Sigmoid colon (tissue), 4 donors: Measurements from ENCODE around the gene MITF.

Source experiments
- EP300 ChIP-seq, 4 donors: sonication (generic); formaldehyde crosslinking; IDR thresholded peaks; one replicate each; pipeline ENCODE4 v1.6.1; 2017; ENCODE audit warnings: antibody characterized with exemption in 4 of 4
- POLR2A ChIP-seq, 2 donors: fragments of 450-650 bp; IDR thresholded peaks; one replicate each; pipeline ENCODE4 v1.6.1; 2016; ENCODE audit warnings: antibody characterized with exemption in 2 of 2, mild to moderate bottlenecking in 2 of 2, moderate library complexity in 2 of 2
- POLR2AphosphoS5 ChIP-seq, 4 donors: sonication (generic); formaldehyde crosslinking; IDR thresholded peaks; one replicate each; pipeline ENCODE4 v1.6.1; 2017; ENCODE audit warnings: antibody characterized with exemption in 4 of 4
- TF ChIP-seq, protein P1 (sequence below), 4 experiments: fragments of 450-650 bp in 3 of 4; fragments of 200-600 bp in 1 of 4; IDR thresholded peaks; one replicate each; pipeline ENCODE4 v1.5.1; 2016 to 2019; ENCODE audit warnings: antibody characterized with exemption in 4 of 4, mild to moderate bottlenecking in 3 of 4, moderate library complexity in 2 of 4

- TF ChIP-seq, protein P1, sequence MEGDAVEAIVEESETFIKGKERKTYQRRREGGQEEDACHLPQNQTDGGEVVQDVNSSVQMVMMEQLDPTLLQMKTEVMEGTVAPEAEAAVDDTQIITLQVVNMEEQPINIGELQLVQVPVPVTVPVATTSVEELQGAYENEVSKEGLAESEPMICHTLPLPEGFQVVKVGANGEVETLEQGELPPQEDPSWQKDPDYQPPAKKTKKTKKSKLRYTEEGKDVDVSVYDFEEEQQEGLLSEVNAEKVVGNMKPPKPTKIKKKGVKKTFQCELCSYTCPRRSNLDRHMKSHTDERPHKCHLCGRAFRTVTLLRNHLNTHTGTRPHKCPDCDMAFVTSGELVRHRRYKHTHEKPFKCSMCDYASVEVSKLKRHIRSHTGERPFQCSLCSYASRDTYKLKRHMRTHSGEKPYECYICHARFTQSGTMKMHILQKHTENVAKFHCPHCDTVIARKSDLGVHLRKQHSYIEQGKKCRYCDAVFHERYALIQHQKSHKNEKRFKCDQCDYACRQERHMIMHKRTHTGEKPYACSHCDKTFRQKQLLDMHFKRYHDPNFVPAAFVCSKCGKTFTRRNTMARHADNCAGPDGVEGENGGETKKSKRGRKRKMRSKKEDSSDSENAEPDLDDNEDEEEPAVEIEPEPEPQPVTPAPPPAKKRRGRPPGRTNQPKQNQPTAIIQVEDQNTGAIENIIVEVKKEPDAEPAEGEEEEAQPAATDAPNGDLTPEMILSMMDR (IDR thresholded peaks at IDR 0.05) = no peak
- no peak for TF ChIP-seq POLR2AphosphoS5 (IDR thresholded peaks at IDR 0.05)
- TF ChIP-seq EP300 (IDR thresholded peaks at IDR 0.05) = no peak
- no peak for TF ChIP-seq POLR2A (IDR thresholded peaks at IDR 0.05)
Measured at GRCh38 chr3:69972672-69973071, 233.4 kb downstream of the MITF start.
